DMS153 (cell line): Measurements from ENCODE around the gene SLFN12.
"Not testable (repeated sequence)": the region's sequence is repeated elsewhere in the genome, so short reads cannot be mapped to it uniquely, and the experiment has no call there.

Experiments used
- DNase-seq: peaks from one replicate; lab custom pipeline; 2025; lab: John Stamatoyannopoulos, UW

The SLFN12 gene

GRCh38 chr17:35432176-35433074 lies at the start of gene SLFN12:
Gene SLFN12, minus strand, starts transcription at chr17:35432500. Its CDS starts 9,472 bp downstream, at chr17:35423028.
- DNase-seq = no peak

GRCh38 chr17:35479271-35479670 lies 47.0 kb upstream of the SLFN12 start:
- no peak for DNase-seq

- DNase-seq = no peak
Measured at GRCh38 chr17:35477248-35477647, 44.9 kb upstream of the SLFN12 start.

GRCh38 chr17:35476283-35476820 lies 44.1 kb upstream of the SLFN12 start:
- DNase-seq = no peak

- DNase-seq = no peak
Measured at GRCh38 chr17:35468475-35468874, 36.2 kb upstream of the SLFN12 start.

- DNase-seq = no peak
Measured at GRCh38 chr17:35467824-35468223, 35.5 kb upstream of the SLFN12 start.

- DNase-seq = no peak
Measured at GRCh38 chr17:35460354-35460851, 28.1 kb upstream of the SLFN12 start.

GRCh38 chr17:35454035-35454434 lies 21.7 kb upstream of the SLFN12 start:
- DNase-seq = not testable (repeated sequence)

GRCh38 chr17:35453171-35453570 lies 20.9 kb upstream of the SLFN12 start:
- no peak for DNase-seq

- no peak for DNase-seq
Measured at GRCh38 chr17:35449371-35449931, 17.2 kb upstream of the SLFN12 start.

GRCh38 chr17:35448899-35449227 lies 16.6 kb upstream of the SLFN12 start:
- DNase-seq = no peak

GRCh38 chr17:35448214-35448898 lies 16.1 kb upstream of the SLFN12 start, which contains the start of gene SLFN13:
Gene SLFN13, minus strand, starts transcription at chr17:35448766. Its CDS starts 3,086 bp downstream, at chr17:35445680.
- DNase-seq = peak; percentile 95

GRCh38 chr17:35447499-35447898 lies 15.2 kb upstream of the SLFN12 start:
- DNase-seq = no peak

GRCh38 chr17:35438433-35438832 lies 6.1 kb upstream of the SLFN12 start:
- DNase-seq = no peak

GRCh38 chr17:35433075-35433894 lies 985 bp upstream of the SLFN12 start:
- no peak for DNase-seq

- DNase-seq = no peak
Measured at GRCh38 chr17:35429702-35430101, 2.6 kb downstream of the SLFN12 start.

GRCh38 chr17:35428229-35428628 lies 4.1 kb downstream of the SLFN12 start:
- no peak for DNase-seq

- no peak for DNase-seq
Measured at GRCh38 chr17:35423761-35424160, 8.5 kb downstream of the SLFN12 start.

- DNase-seq = not testable (repeated sequence)
Measured at GRCh38 chr17:35421069-35421468, 11.2 kb downstream of the SLFN12 start.

GRCh38 chr17:35416659-35417058 lies 15.6 kb downstream of the SLFN12 start:
- DNase-seq = no peak

- DNase-seq = not testable (repeated sequence)
Measured at GRCh38 chr17:35414707-35415106, 17.6 kb downstream of the SLFN12 start.
